NCI-H2171 (cell line): Measurements from ENCODE around the gene TM9SF3.

Experiments used
- DNase-seq: peaks from one replicate; lab custom pipeline; 2025; lab: John Stamatoyannopoulos, UW

TM9SF3 gene

DNA sequence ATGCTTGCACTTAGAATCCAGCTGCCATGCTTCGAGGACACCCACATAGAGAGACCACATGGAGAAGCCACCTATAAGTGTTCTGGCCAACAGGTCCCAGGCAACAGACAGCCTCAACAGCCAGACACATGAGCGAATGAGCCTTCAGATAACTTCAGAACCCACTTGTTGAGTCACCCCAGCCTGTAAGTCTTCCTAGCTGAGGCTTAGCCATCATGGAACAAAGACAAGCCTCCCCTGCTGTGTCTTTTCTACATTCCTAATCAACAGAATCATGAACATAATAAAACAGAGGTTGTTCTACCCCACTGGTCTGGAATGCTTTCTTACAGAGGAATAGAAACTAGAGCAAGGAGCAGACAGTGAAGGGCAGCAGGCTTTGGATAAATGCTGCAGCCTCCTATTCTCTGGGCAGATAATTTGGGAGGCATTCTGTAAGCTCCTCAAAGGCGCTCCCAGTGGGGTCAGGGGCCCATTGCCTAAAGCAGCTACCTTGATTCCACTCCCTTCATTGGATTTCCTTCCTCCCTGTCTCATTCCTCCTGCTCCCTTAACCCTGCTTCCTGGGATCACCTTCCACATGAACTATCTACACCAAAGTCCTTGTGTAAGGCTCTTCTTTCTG lies 77.7 kb downstream of the TM9SF3 start:
- no peak for DNase-seq

DNA sequence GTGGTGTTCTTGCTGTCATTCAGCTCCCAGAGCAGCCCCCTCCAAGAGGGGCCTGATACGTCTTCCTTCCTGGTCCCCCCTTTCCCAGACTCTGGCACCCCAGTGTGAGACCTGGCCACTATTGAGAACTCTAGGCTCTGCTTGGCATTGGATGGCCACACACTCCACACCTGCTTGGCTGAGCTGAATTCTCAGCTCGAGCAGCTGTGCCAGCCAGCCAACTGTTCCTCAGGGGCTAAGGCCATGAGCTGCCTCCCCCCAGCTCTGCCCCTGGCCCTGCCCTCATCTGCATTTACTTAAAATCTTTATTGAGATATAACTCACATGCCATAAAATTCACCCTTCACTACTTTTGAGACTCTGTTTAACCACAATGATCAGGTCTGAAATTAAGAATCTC lies 79.8 kb downstream of the TM9SF3 start:
- DNase-seq: no peak

DNA sequence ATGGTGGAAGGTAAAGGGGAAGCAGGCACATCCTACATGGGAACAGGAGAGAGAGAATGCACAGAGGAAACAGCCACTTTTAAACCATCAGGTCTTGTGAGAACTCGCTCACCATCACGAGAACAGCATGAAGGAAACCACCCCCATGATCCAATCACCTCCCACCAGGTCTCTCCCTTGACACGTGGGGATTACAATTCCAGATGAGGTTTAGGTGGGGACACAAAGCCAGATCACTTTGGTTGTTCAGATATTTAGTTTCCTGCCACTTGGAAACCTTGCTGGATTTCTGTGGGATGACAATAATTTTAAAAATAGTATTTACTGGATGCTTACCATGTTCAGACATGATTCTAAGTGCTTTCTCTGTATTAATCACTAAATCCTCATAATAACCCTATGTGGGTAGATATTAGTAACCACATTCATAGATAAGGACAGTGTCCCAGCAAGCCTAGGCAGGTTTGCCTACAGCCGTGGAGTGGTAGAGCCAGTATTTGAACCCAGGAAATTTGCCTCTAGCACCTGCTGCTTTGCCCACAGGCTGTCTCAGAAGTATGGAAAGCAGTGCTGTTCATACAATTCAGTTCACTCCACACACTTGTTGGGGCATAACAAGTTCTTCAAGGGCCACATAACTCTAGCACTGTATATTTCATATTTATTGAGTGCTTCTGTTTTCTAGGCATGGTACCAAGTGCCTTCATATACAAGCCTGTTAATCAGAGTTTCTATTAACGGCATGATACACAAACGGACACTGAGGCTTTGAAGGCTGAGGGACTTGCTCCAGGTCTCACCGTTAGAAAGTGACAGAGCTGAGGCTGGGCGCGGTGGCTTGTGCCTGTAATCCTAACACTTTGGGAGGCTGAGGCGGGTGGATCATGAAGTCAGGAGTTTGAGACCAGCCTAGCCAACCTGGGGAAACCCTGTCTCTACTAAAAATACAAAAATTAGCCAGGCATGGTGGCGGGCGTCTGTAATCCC lies 81.4 kb downstream of the TM9SF3 start:
- DNase-seq: no peak

DNA sequence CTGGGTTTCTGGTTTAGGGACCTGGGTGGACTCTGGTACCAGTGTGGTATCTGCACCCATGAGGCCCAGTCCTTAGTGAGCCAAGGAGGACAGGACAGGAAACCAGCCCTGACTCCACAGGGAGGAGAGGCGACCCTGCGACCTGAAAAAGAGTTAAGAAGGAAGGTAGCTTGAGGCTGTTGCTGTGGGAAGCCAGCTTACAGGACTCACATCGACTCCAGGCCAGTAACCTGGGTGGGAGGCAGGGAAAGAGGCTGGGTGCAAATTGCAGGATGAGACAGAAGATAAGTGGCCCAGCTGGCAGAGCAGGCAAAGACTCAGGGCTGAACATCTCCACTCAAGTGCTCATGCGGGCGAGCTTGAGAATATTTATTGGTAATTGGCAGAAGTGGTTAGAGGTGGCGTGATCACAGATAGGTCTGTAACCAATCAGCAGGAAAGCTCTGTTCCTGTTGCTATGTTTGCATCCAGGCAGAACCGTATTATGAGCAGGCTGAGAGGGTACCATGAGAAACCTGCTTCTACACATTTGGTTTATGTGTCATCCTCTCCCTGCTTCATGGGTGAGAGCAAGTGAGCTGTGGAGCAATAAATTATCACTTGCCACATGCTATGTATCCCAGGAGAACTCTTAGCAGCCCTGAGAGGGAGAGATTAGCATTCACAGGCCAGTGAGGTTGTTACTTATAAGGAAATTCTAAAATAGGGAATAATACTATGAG lies 84.1 kb downstream of the TM9SF3 start:
- no peak for DNase-seq

DNA sequence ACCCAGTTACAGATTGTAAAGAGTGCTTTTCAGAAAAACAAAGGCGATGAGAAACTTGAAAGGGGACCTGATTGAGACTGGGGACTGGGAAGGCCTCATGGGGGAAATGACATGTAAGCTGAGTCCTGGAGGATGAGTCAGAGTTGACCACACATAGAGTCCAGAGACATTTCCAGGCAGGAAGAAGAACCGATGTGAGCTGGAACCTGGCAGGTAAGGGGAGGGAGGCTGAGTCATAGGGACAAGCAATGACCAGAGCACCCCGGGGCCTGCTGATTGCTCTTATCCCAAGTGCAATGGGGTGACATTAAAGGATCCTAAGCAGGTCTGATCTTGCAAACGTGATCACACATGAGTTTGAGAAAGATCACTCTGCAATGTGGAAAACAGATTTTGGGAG lies 84.8 kb downstream of the TM9SF3 start:
- no peak for DNase-seq

DNA sequence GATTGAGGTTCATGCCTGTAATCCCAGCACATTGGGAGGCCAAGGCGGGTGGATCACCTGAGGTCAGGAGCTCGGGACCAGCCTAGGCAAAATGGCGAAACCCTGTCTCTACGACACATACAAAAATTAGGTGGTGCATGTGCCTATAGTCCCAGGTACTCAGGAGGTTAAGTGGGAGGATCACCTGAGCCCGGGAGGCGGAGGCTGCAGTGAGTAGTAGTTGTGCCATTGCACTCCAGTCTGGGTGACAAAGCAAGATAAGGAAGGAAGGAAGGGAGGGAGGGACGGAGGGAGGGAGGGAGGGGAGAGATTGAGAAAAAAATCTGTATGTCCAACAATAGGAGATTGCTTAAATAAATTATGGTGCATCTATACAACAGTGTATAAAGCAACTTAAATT lies 86.3 kb downstream of the TM9SF3 start:
- DNase-seq: no peak

DNA sequence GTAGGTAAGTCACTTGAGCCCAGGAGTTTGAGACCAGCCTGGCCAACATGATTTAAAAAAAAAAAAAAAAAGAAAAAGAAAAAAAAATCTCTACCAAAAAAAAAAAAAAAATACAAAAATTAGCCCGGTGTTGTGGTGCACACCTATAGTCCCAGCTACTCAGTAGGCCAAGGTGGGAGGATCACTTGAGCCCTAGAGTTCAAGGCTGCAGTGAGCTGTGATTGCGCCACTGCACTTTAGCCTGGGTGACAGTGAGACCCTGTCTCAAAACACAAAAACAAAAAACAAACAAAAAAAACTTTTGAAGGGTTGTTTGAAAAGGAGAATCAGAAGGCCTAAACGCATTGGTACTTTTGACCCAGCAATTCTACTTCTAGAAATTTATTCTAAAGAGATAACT lies 86.8 kb downstream of the TM9SF3 start:
- DNase-seq: no peak

DNA sequence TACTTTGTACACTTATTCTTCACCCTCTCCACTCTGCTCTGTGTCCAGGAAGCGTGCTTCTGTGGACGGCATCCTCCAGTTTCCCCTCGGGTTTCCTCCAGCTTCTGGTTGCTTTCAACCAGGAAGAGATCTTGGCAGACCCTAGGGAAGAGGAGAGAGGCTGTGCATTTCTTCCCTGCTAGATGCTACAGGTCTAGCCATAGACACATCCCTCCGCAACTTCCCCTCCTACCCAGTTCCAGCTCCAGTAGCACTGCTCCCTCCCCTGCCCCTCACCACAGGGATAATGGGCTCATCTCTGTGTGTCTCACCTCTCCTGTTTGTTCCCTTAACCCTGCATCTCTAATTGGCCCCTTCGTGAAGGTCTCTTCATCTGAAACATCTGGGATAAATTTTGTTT lies 89.4 kb downstream of the TM9SF3 start:
- DNase-seq: no peak

DNA sequence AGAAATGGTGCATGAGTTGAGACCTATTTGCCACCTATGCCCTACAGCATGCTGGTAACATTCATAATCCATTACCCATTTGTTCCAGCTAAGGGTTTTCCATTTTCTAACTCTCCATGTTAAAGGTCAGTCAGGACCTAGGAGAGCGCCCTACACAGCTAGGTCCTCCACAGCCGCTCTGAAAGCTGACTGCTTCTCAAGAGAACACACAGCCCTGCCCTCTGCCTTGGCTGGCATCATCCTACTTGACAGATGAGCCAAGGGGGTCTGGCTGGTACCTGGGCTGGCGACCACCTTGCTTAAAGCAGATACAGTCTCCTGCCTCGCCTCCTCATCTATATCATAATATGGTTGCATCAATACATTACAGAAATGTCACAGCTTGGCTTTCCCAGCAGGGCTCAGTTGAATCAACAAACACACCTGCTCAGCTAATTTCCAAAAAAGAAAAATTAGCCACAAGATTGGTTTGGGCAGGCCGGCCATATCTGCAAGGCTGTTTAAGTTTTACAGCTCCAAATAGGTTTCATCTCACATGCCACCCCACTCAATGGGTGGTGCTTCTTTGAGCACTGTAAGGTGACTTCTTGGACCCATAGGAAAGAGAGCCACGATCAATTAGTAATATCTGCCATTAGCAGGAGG lies 90.4 kb downstream of the TM9SF3 start:
- DNase-seq: no peak

DNA sequence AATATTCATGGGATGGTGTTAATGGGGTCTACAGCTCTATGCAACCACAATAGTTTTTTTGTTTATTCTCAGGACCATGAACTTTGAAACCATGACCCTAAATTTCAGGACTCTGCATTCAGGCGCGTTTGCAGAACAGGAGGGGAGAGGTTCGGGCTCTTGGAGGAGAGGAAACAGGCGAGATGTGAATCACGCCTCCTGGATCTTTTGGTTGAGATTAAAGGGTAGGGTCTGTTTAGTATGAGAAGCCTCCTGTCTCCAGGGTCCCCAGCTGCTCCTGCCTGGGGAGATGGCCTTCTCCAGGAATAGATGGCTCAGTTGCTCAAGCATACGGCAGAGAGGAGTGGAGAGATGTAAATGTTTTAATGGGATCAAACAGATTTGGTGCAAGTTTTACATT lies 91.3 kb downstream of the TM9SF3 start:
- DNase-seq: no peak

DNA sequence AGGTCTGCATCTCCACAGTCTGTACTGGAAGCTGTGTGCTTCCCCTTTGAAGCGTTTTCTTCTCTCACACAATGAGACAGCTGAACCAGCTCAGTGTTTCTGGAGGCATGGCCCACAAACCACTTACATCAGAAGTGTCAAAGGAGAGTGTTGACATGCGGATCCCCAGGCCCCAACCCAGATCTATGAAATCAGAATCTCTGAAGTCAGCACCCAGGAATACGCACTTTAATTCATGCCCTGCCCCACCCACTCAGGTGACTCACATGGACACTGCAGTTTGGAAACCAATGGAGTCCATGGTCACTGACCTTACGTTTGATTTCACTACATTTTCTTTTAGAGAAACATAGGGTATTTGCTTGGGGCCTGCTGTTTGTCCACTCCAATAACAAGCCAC lies 92.1 kb downstream of the TM9SF3 start:
- DNase-seq: no peak

DNA sequence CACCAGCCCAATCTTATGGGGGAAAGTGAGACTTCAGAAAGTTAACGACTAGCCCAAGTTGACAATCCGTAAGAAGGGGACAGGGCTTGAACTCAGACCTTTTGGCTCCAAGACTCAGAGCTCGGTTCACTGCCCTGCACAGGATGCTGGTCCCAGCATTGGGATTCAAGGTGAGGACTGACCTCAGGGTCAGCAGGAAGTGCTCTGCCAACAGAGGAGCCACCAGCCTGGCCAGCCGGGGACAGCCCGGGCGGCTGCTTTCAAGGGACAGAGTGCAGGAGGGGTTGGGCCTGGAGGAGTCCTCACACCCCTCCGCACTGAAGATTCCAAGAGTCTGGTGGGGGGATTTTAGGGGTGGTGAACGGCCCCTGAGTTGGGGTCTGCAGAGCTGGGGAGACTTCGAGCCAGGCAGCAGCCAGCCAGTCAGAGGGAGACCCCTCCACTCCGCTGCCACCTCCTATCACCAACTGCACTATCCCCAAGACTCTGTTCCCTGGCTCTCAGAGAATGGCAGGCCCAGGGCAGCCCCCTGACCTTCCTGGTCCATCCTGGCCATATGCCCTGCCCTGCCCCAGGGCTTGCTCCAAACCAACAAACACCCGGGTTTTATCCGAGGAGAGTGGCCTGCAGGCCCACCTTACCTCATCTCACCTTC lies 92.8 kb downstream of the TM9SF3 start:
- no peak for DNase-seq

DNA sequence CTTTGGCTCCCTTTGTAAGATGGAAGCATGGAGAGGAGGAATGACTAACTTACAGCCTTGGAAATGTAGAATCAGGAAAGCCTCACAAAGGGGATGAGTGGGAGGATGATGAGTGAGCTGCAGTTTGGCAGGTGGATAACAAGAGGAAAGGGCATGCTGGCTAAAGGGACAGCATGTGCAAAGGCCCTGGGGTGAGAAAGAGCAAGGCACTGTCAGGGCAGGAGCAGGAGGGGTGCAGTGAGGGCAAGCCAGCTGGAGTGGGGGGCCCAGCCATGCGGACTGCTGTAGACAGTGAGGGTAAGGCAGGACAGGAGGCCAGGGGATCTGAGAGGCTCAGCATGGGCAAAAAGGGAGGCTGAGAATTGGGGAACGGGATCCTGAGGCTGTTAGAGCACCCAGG lies 93.6 kb downstream of the TM9SF3 start:
- DNase-seq: no peak

DNA sequence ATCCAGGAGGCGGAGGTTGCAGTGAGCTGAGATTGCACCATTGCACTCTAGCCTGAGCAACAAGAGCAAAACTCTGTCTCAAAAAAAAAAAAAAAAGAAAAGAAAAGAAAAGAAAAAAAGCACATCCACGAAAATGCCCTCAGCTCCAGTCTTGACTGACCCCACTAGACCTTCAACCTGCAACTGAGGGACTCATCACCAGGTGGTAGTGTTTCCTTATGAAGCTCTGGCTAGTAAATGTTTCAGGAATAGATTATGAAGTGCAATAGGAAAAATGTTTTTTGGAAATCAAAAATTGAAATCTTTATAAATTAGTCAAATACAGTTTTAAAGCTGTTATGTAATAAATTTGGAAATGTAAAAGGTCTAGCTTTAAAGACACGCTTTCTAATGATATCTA lies 95.5 kb downstream of the TM9SF3 start:
- no peak for DNase-seq

DNA sequence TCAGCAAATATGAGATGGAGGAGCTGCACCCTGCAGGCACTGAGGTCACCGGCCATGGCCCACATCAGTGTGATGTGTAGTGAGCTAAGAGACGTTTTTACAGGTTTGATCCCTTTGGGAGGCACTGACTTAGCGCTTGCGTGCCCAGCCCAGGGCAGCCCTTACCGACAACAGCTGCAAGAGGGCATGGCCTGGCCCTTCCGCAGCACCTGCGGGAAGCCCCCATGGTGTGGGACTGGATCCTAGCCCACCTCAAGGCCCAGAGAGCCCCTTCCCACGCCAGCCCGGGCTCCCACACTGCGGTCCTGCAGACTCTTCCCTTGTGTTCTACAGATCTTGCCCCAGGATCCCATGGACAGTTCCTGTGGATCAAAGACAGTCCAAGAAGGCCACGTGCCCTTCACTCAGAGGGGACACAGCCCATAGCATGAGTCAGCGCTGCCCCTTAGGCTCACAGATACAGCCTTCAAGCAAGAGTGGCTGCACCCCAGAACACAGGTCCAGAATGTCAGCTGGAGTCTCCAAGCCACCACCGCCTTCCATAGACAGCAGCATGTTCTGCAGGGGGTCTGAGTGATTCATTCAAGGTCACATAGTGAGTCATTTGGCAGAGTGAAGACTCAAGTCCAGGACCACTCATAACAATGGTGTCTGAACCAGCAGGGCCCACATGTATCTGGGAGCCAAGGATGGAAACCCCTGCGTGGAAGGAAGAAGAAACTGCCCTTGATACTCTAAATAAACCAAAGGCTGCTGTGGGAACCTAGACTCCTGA lies 98.5 kb downstream of the TM9SF3 start:
- DNase-seq: no peak

DNA sequence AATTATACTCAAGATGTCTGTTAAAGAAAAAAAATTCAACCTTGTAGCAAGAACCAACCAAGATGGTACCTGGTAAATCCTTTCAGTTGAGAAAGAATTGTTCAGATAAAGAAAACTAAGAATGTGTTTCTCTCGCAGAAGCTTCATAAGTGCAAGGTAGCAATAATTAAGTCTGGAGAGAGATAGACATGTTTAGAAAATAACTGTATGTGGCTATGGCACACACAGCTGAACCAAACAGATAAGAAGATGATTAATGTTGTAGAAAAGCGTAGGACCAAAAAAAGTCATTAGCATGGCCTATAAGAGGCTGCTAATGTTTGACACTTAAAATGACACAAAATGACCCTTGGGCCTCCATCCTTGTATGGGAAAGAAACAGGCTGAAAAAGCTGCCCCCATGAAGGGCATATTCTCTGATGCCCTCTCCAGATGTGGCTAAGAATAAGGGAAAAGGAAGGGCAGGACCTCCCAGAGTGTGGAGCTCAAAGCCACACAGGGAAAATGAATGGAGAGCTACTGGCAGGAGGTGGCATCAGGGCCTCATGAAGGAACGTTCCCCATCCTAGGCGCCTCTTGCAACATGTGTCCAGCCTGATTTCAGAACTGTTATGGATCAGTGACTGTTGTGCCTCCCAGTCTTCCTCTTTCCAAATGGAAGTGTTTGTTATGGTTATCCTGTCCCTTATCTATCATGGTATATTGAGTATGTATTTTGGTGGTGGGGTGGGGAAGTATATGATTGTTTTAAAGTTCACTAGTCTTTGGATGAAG lies 103.8 kb downstream of the TM9SF3 start:
- DNase-seq: no peak

DNA sequence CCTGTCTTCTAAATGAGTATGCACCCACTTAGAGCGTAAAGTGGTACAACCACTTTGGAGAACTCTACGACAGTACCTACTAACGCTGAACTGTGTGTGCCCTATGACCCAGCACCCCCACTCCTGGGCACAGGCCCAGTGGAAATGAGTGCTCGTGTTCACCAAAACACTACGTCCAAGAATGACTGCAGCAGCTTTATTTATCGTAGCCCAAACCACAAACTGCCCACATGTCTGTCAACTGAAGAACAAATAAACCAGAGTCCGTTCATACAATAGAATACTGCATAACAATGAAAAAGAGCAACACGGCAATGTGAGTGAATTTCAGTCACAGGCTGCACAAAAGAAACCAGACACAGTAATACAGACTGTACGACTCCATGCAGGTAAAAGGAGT lies 108.5 kb downstream of the TM9SF3 start:
- no peak for DNase-seq

DNA sequence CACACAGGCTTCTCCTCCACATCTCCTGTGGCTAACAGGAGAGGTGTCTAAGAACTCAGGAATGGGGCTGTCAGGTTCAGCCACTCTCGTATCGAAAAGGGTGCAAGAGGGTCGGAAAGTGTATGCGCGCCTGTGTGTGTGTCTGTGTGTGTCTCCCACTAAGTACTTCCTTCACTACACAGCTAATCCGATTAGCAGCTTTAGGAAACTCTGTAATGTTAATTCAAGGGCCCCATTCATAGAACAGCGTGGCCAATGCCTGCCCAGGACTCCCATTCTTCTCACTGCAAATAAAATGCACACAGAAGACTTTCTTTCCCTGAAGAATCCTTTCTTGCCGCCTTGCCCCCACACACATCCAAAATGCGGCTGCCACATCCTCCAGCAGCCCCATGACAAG lies 112.9 kb downstream of the TM9SF3 start:
- DNase-seq: no peak

DNA sequence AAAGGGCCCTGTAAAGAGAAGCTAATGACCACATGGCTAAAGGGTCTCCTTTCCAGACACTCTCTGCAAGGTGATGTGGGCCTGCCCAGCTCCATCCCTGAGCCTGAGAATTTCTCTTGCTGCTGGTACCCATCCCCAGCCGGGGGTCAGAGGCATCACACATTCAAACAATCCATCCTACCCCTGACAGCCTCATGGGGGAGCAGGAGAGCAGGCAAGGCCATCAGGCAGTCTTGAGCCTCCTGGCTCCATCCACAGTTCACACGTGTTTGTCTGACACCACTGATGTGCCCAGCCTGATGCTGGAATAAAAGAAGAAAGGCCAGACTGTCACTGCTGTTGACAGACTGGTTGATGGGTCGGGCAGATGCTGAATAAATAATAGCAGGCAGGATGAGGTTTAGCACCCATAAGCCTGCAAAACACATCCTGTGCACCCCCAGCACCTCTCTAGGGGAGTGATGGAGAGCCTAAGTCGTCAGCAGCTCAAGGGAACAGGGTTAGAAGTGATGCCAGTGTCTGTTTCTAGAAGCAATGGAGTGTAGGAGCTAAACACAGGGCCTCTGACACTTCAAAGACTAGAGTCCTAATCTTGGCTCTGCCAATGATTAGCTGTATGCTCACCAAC lies 116.6 kb downstream of the TM9SF3 start:
- DNase-seq: no peak

DNA sequence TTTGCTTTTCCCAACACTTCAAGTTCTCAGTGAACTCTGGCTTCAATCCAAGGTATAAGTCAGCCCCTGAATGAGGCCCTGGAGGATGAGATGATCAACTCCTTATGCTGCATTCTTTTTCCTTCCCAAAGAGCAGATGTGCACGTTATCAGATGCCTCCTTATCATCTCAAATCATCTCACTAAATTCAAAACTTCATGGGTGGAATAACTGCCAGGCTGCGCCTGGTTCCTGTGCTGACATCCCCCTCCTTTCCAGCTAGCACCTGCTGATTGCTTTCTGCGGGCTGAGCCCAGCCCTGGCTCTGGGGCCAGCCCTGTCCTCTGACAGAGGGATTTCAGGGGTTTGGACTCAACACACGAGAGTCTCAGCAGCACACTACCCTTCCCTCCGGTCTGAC lies 118.0 kb downstream of the TM9SF3 start:
- DNase-seq: peak; percentile 64
